ENCODE measurements around the gene TTC9B.
"Not testable (repeated sequence)": the region's sequence is repeated elsewhere in the genome, so short reads cannot be mapped to it uniquely, and the experiment has no call there.

The TTC9B gene

DNA sequence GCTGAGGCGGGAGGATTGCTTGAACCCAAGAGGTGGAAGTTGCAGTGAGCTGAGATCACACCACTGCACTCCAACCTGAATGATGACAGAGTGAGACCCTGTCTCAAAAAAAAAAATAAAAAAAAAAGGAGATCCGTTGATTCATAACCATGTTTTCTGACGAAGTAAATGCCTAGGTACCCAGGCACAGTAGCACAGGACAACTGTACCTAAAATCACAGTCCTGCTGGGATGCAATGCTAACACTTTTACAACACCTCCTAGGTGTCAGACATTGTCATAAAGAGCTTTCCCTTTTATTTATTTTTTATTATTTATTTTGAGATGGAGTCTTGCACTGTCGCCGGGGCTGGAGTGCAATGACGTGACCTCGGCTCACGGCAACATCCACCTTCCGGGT lies 2.5 kb upstream of the TTC9B start:
- Histone ChIP-seq H3K27me3 (ENCODE audit: insufficient read depth, poor library complexity, severe bottlenecking) (peaks cover 46% of the 10 kb centered on the region), H3K4me3 (replicated peaks; ENCODE audit: insufficient read depth, low read length) (no peak overlapping the region), H3K27ac (replicated peaks) (no peak overlapping the region)
- DNase-seq (ENCODE audit: low read depth in 1 of 2, low spot score in 1 of 2) = no peak
- TF ChIP-seq SPI1 (IDR thresholded peaks at IDR 0.05; ENCODE audit: borderline replicate concordance, low read depth) (no peak), GABPA (IDR thresholded peaks at IDR 0.05; ENCODE audit: low read depth) (no peak), CTCF (IDR thresholded peaks at IDR 0.05; ENCODE audit: insufficient read depth, low read length) (no peak), REST (IDR thresholded peaks at IDR 0.05; ENCODE audit: insufficient replicate concordance, low read depth) (no peak), POLR2AphosphoS5 (IDR thresholded peaks at IDR 0.05; ENCODE audit: low read depth) (no peak)

DNA sequence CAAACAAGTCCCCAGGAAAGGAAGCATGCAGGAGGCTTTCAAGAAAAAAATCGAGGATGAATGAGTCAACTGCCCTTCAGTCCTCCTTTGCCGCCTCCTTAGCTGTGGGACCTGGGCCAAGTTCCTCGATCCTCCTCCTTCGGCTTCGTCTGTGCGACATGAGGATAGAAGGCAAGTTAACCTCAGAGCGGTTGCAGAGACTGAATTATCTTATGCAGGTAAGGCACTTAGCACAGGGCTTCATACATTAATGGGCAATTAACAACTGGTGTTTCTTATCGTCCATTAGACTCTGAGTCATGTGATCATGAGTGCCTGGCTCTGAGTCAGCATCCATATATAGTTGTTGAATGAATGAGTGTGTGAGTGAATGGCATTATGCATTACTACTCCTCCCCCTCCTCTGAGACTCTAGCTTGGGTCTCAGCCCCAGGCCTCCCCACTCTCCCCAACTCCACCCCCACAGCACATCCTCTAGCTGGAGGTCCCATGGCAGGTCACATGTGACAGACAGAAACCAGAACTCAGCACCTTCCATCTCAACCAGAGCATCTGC lies 1.6 kb upstream of the TTC9B start:
- Histone ChIP-seq H3K27ac (replicated peaks) (no peak overlapping the region), H3K4me3 (replicated peaks; ENCODE audit: insufficient read depth, low read length) (no peak overlapping the region), H3K27me3 (ENCODE audit: insufficient read depth, poor library complexity, severe bottlenecking) (peaks cover 39% of the 10 kb centered on the region)
- no peak for DNase-seq (ENCODE audit: low read depth in 1 of 2, low spot score in 1 of 2)
- no peak for TF ChIP-seq GABPA (IDR thresholded peaks at IDR 0.05; ENCODE audit: low read depth)
- TF ChIP-seq REST (IDR thresholded peaks at IDR 0.05; ENCODE audit: insufficient replicate concordance, low read depth) = no peak
- no peak for TF ChIP-seq CTCF (IDR thresholded peaks at IDR 0.05; ENCODE audit: insufficient read depth, low read length)
- TF ChIP-seq POLR2AphosphoS5 (IDR thresholded peaks at IDR 0.05; ENCODE audit: low read depth) = no peak
- no peak for TF ChIP-seq SPI1 (IDR thresholded peaks at IDR 0.05; ENCODE audit: borderline replicate concordance, low read depth)

DNA sequence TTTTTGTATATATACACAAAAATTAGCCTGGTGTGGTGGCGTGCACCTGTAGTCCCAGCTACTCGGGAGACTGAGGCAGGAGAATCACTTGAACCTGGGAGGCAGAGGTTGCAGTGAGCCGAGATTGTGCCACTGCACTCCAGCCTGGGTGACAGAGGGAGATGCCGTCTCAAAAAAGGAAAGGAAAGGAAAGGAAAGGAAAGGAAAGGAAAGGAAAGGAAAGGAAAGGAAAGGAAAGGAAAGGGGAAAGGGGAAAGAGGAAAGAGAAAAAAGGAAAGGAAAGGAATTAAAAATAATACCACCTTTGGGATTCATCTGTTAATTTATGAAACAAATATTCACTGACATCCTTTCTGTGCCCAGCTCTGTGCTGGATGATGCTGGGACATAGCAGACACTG lies 845 bp upstream of the TTC9B start:
- H3K4me3 ChIP-seq (replicated peaks; ENCODE audit: insufficient read depth, low read length); H3K27ac ChIP-seq (replicated peaks); DNase-seq (ENCODE audit: low read depth in 1 of 2, low spot score in 1 of 2): not testable (repeated sequence)
- H3K27me3 ChIP-seq (ENCODE audit: insufficient read depth, poor library complexity, severe bottlenecking) = peaks cover 37% of the 10 kb centered on the region

GRCh38 chr19:40217027-40217810 lies 965 bp downstream of the TTC9B start:
- no peak overlapping the region for H3K27ac ChIP-seq (replicated peaks)
- H3K27me3 ChIP-seq (ENCODE audit: insufficient read depth, poor library complexity, severe bottlenecking) = peaks cover 37% of the 10 kb centered on the region
- TF ChIP-seq CTCF (IDR thresholded peaks at IDR 0.05; ENCODE audit: insufficient read depth, low read length) (no peak), GABPA (IDR thresholded peaks at IDR 0.05; ENCODE audit: low read depth) (no peak), REST (IDR thresholded peaks at IDR 0.05; ENCODE audit: insufficient replicate concordance, low read depth) (no peak)
- DNase-seq (ENCODE audit: low read depth in 1 of 2, low spot score in 1 of 2) = no peak
- H3K4me3 ChIP-seq (replicated peaks; ENCODE audit: insufficient read depth, low read length) = no peak overlapping the region
